Fibroblast of skin of scalp (primary cell): ENCODE data around the gene CCDC157. TPM values are rescaled to one million over a fixed set of nuclear protein-coding genes. Genes with fewer than 3 reads are reported as not detected.

Experiments used
- DNase-seq: peaks from one replicate; pipeline ENCODE4 v3.0.0-alpha.2; 2013
- polyA plus RNA-seq, 2 experiments: library from polyadenylated mRNA; unstranded; fragments of 120-200 nt; gene quantifications; one replicate each; pipeline ENCODE4 v1.2.1, GENCODE V29; 2013; ENCODE audit not compliant: insufficient read length in 2 of 2

Gene CCDC157
- polyA plus RNA-seq (2013, experiment 1 of 2; ENCODE audit: insufficient read length): 2.2 TPM
- polyA plus RNA-seq (2013, experiment 2 of 2; ENCODE audit: insufficient read length): 2.3 TPM

GRCh38 chr22:30356449-30357235, at the start of gene CCDC157, which contains the start of gene SF3A1:
Gene CCDC157, plus strand, starts transcription at chr22:30357007. Its CDS starts 8,994 bp downstream, at chr22:30366001.
Gene SF3A1, minus strand, starts transcription at chr22:30356894. Its CDS starts 102 bp downstream, at chr22:30356792.
- peak; percentile 87 for DNase-seq

- DNase-seq: no peak
Measured at GRCh38 chr22:30307041-30307574, 49.7 kb upstream of the CCDC157 start.

GRCh38 chr22:30308093-30308492, 48.7 kb upstream of the CCDC157 start:
- no peak for DNase-seq

- DNase-seq: no peak
Measured at GRCh38 chr22:30308518-30309230, 48.1 kb upstream of the CCDC157 start.

- DNase-seq: peak; percentile 60
Measured at GRCh38 chr22:30309951-30310741, 46.7 kb upstream of the CCDC157 start.

- DNase-seq: peak; percentile 38
Measured at GRCh38 chr22:30310881-30311771, 45.7 kb upstream of the CCDC157 start.

GRCh38 chr22:30312053-30312452, 44.8 kb upstream of the CCDC157 start:
- DNase-seq: peak; percentile 78

- DNase-seq: no peak
Measured at GRCh38 chr22:30313527-30314363, 43.1 kb upstream of the CCDC157 start.

GRCh38 chr22:30314915-30315314, 41.9 kb upstream of the CCDC157 start:
- DNase-seq: no peak

- DNase-seq: no peak
Measured at GRCh38 chr22:30315962-30316576, 40.7 kb upstream of the CCDC157 start.

- no peak for DNase-seq
Measured at GRCh38 chr22:30317778-30318177, 39.0 kb upstream of the CCDC157 start.

- DNase-seq: no peak
Measured at GRCh38 chr22:30318799-30319419, 37.9 kb upstream of the CCDC157 start.

GRCh38 chr22:30320021-30320556, 36.7 kb upstream of the CCDC157 start:
- no peak for DNase-seq

- no peak for DNase-seq
Measured at GRCh38 chr22:30321461-30321860, 35.3 kb upstream of the CCDC157 start.

- no peak for DNase-seq
Measured at GRCh38 chr22:30323246-30323645, 33.6 kb upstream of the CCDC157 start.

- DNase-seq: peak; percentile 77
Measured at GRCh38 chr22:30324014-30324730, 32.6 kb upstream of the CCDC157 start.

GRCh38 chr22:30325065-30325720, 31.6 kb upstream of the CCDC157 start:
- peak; percentile 86 for DNase-seq

GRCh38 chr22:30325724-30326254, 31.0 kb upstream of the CCDC157 start:
- no peak for DNase-seq
